ENCODE results near the gene CLK4.

Gene CLK4

DNA sequence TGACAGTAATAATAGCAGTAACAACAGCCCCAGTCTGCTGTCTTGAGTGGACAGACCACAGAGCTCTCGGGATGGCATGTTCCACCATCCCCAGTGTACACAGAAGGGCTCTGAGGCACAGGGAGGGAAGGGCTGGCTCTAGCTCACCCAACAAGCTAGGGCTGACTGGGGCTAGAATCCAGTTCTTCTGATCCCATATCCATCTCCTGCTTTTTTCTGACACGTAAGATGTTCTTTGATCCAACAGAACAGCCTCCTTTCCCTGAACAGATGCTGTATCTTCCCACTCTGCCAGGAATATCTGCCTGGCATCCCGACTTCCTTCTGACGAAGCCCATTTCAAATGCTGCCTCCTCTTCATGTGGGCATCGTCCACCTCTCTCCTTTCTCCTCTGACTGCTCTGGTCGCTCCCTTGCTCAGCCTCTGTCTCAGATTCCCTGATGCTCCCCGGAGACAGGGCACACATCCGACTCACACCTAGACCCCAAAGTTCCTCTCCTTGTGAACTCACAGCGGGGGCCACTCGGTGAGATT, 43.6 kb upstream of the CLK4 start:
- TF ChIP-seq CTCF (IDR thresholded peaks at IDR 0.05; ENCODE audit: insufficient read depth, missing control alignments) = no peak
- no peak for FAIRE-seq
- DNase-seq (ENCODE audit: insufficient read length, low spot score) = no peak

DNA sequence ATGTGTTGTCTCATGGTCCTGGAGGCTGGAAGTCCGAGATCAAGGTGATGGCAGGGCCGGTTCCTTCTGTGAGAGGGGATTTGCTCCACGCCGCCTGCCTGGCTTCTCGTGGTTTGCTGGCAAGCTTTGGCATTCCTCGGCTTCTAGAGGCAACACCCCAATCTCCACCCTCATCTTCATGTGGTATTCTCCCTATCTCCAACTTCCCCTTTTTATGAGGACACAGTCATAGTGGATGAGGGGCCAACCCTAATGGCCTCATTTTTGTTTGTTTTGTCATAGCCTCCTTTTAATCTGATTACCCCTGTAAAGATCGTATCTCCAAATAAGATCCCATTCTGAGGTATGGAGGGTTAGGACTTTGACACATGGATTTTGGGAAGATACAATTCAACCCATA, 41.7 kb upstream of the CLK4 start:
- no peak for TF ChIP-seq CTCF (IDR thresholded peaks at IDR 0.05; ENCODE audit: insufficient read depth, missing control alignments)
- FAIRE-seq = no peak
- DNase-seq (ENCODE audit: insufficient read length, low spot score) = no peak

DNA sequence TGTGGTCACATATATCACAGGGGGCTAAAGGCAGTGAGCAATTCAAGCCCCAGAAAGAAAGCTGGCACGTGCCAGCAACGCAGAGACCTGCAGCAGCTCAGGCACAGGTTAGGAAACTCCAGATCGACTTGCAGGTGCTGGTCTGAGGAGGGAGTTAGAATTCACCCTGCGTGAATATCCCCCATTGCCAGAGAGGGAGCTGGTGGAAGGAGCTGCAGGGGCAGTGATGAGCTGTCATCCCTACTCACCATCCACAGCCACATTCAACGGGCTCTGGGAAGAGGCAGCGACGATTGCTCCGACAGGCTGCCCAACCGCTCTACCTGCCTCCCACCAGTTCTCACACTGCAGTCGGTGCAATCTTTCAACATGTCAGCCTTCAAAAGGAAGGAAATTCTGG, 40.8 kb upstream of the CLK4 start:
- no peak for TF ChIP-seq CTCF (IDR thresholded peaks at IDR 0.05; ENCODE audit: insufficient read depth, missing control alignments)
- DNase-seq (ENCODE audit: insufficient read length, low spot score) (no peak), FAIRE-seq (no peak)

DNA sequence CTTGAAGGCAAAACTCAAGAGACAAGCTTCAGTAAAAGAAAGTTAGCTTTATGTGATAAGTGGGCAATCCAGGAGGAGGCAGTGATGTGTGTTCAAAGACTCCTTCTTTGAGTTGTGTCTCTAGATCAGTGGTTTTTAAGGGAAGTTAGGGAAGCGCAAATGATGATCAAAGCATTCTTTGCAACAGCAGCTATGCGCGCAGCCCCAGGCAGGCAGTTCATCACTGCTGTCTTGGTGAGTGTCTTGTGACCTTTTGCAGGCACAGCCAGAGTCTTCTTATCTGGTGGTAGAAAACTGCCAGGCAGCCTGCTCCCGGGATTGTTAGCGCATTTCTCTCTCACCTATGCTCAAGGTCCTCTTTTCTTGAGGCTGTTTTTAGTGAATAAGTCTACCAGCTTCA, 40.3 kb upstream of the CLK4 start:
- no peak for TF ChIP-seq CTCF (IDR thresholded peaks at IDR 0.05; ENCODE audit: insufficient read depth, missing control alignments)
- FAIRE-seq (no peak), DNase-seq (ENCODE audit: insufficient read length, low spot score) (no peak)

DNA sequence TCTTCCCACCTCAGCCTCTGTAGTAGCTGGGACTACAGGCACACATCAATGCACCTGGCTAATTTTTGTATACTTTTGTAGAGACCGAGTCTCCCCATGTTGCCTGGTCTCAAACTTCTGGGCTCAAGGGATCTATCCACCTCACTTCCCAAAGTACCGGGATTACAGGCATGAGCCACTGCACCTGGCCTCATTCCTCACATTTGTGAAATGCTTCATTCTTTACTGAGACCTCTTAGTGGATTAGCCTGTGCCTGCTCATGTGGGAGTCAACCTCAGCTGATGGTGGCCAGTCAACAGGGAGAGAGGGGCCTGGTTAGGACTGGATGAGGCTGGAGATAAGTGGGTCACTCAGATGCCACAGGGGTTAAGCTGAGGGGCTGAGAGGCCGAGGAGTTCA, 37.3 kb upstream of the CLK4 start:
- FAIRE-seq = no peak
- TF ChIP-seq CTCF (IDR thresholded peaks at IDR 0.05; ENCODE audit: insufficient read depth, missing control alignments) = no peak
- no peak for DNase-seq (ENCODE audit: insufficient read length, low spot score)

DNA sequence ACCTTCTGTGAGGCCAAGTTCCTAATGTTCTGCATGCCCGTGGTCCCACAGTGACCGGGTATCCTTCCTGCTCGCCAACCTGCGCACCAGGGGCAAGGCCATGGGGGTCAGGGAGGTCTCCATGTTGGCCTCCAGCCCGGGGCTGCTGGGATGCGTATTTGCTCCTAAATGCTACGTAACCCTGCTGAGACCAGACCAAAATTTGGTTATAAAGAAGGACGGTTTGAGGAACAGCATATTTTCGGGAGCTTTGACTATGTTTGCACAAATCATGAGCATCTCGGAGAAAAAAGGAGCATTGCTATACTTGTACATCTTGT, 35.7 kb upstream of the CLK4 start:
- no peak for DNase-seq (ENCODE audit: insufficient read length, low spot score)
- TF ChIP-seq CTCF (IDR thresholded peaks at IDR 0.05; ENCODE audit: insufficient read depth, missing control alignments) = no peak
- FAIRE-seq = no peak

DNA sequence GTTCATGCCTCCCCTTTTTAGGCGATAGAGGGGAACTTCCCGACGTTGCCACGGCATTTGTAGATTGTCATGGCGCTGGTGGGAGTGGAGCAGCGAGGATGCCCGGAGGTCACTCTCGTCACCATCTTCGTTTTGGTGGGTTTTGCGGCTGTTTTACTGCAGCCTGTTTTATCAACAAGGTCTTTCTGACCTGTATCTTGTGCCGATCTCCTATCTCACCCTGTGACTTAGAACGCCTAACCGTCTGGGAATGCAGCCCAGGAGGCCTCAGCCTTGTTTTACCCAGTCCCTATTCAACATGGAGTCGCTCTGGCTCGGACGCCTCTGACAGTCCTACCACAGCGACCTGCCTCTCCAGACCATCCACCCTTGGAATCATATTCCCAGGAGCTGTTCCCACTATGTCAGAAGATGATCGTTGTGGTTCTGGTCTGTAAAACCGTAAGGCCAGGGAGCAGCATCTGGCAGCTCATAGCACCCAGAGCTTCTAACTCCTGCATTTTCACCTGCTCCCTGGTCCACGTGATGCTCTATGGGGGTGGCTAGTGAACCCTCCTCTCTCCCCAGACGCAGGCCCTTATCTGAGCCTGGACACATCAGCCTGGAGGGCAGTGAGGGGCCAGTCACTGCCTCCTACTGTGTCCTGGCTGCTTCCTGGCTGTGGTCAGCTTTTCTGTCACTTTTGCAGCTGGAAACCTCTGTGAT, 35.1 kb upstream of the CLK4 start:
- TF ChIP-seq CTCF (IDR thresholded peaks at IDR 0.05; ENCODE audit: insufficient read depth, missing control alignments) = no peak
- no peak for DNase-seq (ENCODE audit: insufficient read length, low spot score)
- FAIRE-seq = no peak

Measured in D721Med (cell line).